ENCODE data around the gene MORC3.
A peak's percentile ranks its signal among the peaks of the same experiment; 100 is the strongest.

MORC3 gene

DNA sequence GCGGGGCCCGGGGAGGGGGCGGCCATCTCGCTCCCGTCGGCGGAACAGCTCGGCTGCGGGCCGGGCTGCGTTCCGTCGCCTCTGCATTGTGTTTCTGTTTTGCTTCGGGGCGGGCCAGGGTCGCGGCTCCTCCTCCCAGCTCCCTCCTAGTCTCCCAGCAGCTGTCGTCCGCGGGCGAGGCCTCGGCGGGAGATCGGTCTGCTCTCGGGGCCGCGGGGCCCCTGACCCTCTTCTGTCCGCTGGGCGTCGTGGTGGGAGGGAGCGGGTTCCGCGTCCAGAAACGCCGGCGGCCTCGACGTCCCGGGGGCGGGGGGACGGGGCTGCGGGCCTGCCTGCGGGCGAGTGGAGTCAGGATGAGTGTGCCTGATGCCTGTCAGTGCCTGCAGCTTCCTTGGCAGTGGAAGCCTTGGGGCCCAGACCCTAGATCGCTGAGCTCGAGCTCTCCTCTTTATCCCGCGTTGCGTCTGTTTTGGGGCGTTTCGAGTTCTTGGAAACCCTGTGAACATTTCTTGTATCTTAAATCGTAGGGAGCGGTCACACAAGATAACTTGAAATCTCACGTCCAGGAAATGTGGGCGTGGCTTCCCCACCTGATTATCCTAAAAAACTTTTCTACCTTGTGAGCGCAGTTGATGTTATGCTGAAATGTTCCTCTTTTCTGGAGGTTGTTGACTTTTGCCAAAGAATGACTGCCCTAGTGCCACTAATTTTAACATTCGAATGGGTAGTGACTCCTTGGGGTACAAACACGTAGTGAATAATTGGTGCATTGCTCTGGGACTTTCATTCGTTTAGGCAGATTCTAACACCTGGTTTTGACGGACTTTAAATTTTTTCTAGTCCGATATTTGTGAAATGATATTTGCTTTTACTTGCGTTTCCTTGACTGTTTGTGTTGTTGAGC, 676 bp downstream of the MORC3 start:
- peak overlapping the region; percentile 86 for H3K9ac ChIP-seq (ENCODE audit: low read length)
- peak overlapping the region; percentile 94 for H2AFZ ChIP-seq (ENCODE audit: low read depth, low read length, severe bottlenecking)
- no peaks in the 10 kb centered on the region for H3K36me3 ChIP-seq (ENCODE audit: low read length)

GRCh38 chr21:36321325-36322082, 1.5 kb downstream of the MORC3 start:
- TF ChIP-seq EZH2phosphoT487 (conservative IDR thresholded peaks at IDR 0.05; ENCODE audit: low read length): no peak
- TF ChIP-seq, protein P1, sequence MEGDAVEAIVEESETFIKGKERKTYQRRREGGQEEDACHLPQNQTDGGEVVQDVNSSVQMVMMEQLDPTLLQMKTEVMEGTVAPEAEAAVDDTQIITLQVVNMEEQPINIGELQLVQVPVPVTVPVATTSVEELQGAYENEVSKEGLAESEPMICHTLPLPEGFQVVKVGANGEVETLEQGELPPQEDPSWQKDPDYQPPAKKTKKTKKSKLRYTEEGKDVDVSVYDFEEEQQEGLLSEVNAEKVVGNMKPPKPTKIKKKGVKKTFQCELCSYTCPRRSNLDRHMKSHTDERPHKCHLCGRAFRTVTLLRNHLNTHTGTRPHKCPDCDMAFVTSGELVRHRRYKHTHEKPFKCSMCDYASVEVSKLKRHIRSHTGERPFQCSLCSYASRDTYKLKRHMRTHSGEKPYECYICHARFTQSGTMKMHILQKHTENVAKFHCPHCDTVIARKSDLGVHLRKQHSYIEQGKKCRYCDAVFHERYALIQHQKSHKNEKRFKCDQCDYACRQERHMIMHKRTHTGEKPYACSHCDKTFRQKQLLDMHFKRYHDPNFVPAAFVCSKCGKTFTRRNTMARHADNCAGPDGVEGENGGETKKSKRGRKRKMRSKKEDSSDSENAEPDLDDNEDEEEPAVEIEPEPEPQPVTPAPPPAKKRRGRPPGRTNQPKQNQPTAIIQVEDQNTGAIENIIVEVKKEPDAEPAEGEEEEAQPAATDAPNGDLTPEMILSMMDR (IDR thresholded peaks at IDR 0.05; ENCODE audit: insufficient read depth, low read length, poor library complexity, severe bottlenecking): no peak
- H3K9ac ChIP-seq (ENCODE audit: low read length): peak overlapping the region; percentile 86
- no peaks in the 10 kb centered on the region for H3K9me2 ChIP-seq (replicated peaks; ENCODE audit: insufficient read depth, low read length)
- no peaks in the 10 kb centered on the region; the same call in 1 of the 2 replicates for H4K20me1 ChIP-seq (ENCODE audit: low read depth, low read length)
- H3K4me3 ChIP-seq (ENCODE audit: insufficient read depth, low read length, poor library complexity, severe bottlenecking): peak overlapping the region; percentile 94
- peak overlapping the region; percentile 94 for H2AFZ ChIP-seq (ENCODE audit: low read depth, low read length, severe bottlenecking)
- 0 out of 2 replicates have a peak, but pooled peaks cover 6% of the 10 kb centered on the region for H3F3A ChIP-seq (ENCODE audit: insufficient read depth)
- peaks cover 51% of the 10 kb centered on the region for H3K79me2 ChIP-seq (ENCODE audit: insufficient read depth, low read length)
- H3K36me3 ChIP-seq (ENCODE audit: low read length): no peaks in the 10 kb centered on the region
- no peaks in the 10 kb centered on the region for H3K27me3 ChIP-seq (ENCODE audit: low read length)
- peak overlapping the region; percentile 86 for H3K4me2 ChIP-seq (ENCODE audit: low read depth, low read length, poor library complexity, severe bottlenecking)
- peak overlapping the region; percentile 42; the same call in 1 of the 2 replicates for H3K27ac ChIP-seq (ENCODE audit: low read depth, low read length)
- no peaks in the 10 kb centered on the region for H3K9me3 ChIP-seq (ENCODE audit: insufficient read depth, low read length)

More for the DNA sequence above, 676 bp downstream of the MORC3 start:
- Histone ChIP-seq H3K4me2 (ENCODE audit: low read depth, low read length, poor library complexity, severe bottlenecking) (peak overlapping the region; percentile 86), H3F3A (ENCODE audit: insufficient read depth) (0 out of 2 replicates have a peak, but pooled peaks cover 6% of the 10 kb centered on the region), H4K20me1 (ENCODE audit: low read depth, low read length) (no peaks in the 10 kb centered on the region; the same call in 1 of the 2 replicates), H3K79me2 (ENCODE audit: insufficient read depth, low read length) (peaks cover 49% of the 10 kb centered on the region), H3K9me3 (ENCODE audit: insufficient read depth, low read length) (no peaks in the 10 kb centered on the region), H3K9me2 (replicated peaks; ENCODE audit: insufficient read depth, low read length) (no peaks in the 10 kb centered on the region), H3K27ac (ENCODE audit: low read depth, low read length) (peak overlapping the region; percentile 42), H3K4me3 (ENCODE audit: insufficient read depth, low read length, poor library complexity, severe bottlenecking) (peak overlapping the region; percentile 94), H3K27me3 (ENCODE audit: low read length) (no peaks in the 10 kb centered on the region)
- TF ChIP-seq, protein P1 (IDR thresholded peaks at IDR 0.05; ENCODE audit: insufficient read depth, low read length, poor library complexity, severe bottlenecking): no peak
- TF ChIP-seq EZH2phosphoT487 (conservative IDR thresholded peaks at IDR 0.05; ENCODE audit: low read length): no peak

DNA sequence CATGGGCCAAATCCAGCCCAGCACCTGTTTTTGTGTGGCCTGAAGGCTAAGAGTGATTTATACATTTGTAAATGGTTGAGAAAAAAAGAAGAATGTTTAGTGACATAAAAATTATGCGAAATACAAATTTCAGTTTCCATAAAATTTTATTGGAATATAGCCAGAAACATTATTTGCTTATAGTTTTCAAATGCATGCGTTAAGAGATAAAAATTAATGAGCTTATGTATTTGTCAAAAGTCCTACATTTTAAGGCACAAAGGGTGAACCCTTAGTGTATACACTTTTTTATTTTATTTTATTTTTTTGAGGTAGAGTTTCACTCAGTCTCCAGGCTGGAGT, 2.1 kb downstream of the MORC3 start:
- Histone ChIP-seq H2AFZ (ENCODE audit: low read depth, low read length, severe bottlenecking) (no peak overlapping the region), H3K27ac (ENCODE audit: low read depth, low read length) (peak overlapping the region; percentile 42; the same call in 1 of the 2 replicates), H3K27me3 (ENCODE audit: low read length) (no peaks in the 10 kb centered on the region), H4K20me1 (ENCODE audit: low read depth, low read length) (no peaks in the 10 kb centered on the region; the same call in 1 of the 2 replicates), H3K4me2 (ENCODE audit: low read depth, low read length, poor library complexity, severe bottlenecking) (peak overlapping the region; percentile 86), H3K9me2 (replicated peaks; ENCODE audit: insufficient read depth, low read length) (no peaks in the 10 kb centered on the region), H3F3A (ENCODE audit: insufficient read depth) (0 out of 2 replicates have a peak, but pooled peaks cover 6% of the 10 kb centered on the region), H3K4me3 (ENCODE audit: insufficient read depth, low read length, poor library complexity, severe bottlenecking) (peak overlapping the region; percentile 94), H3K9ac (ENCODE audit: low read length) (0 out of 2 replicates have a peak overlapping the region, but pooled peaks have one; percentile 86), H3K79me2 (ENCODE audit: insufficient read depth, low read length) (peaks cover 51% of the 10 kb centered on the region), H3K36me3 (ENCODE audit: low read length) (no peaks in the 10 kb centered on the region), H3K9me3 (ENCODE audit: insufficient read depth, low read length) (no peaks in the 10 kb centered on the region)
- no peak for TF ChIP-seq EZH2phosphoT487 (conservative IDR thresholded peaks at IDR 0.05; ENCODE audit: low read length)
- TF ChIP-seq, protein P1 (IDR thresholded peaks at IDR 0.05; ENCODE audit: insufficient read depth, low read length, poor library complexity, severe bottlenecking): no peak
